GM19240 (cell line): ENCODE data around the gene HOXB4.

Experiments used
- DNase-seq: peaks from one replicate; pipeline ENCODE4 v3.0.0; 2011; ENCODE audit warnings: low spot score; ENCODE audit not compliant: insufficient read length

HOXB4 gene

GRCh38 chr17:48530887-48531272 is 47.3 kb downstream of the HOXB4 start, which contains the start of gene HOXB1:
TSS of gene HOXB1 (minus strand) at chr17:48531011. CDS start at chr17:48530904, 107 bp downstream.
- no peak for DNase-seq

- DNase-seq: no peak
Observed at GRCh38 chr17:48530208-48530886, 47.8 kb downstream of the HOXB4 start.

- DNase-seq: no peak
Observed at GRCh38 chr17:48529683-48530009, 48.5 kb downstream of the HOXB4 start.

- DNase-seq: no peak
Observed at GRCh38 chr17:48528936-48529682, 49.0 kb downstream of the HOXB4 start.

- DNase-seq: no peak
Observed at GRCh38 chr17:48528153-48528935, 49.8 kb downstream of the HOXB4 start.

- DNase-seq: no peak
Observed at GRCh38 chr17:48527547-48527932, 50.6 kb downstream of the HOXB4 start.

GRCh38 chr17:48526608-48527546 is 51.3 kb downstream of the HOXB4 start:
- no peak for DNase-seq
